GM23338 (cell line): Measurements from ENCODE around the gene TELO2. TPM values are rescaled to one million over a fixed set of nuclear protein-coding genes. Genes with fewer than 3 reads are reported as not detected.

Experiments used
- ATAC-seq: fragments of 200-7000 bp; cut with Tn5 transposase; 3 replicates; pipeline ENCODE4 v1.9.1; 2020
- DNase-seq: peaks from one replicate; pipeline ENCODE4 v3.0.0-alpha.2; 2015; ENCODE audit warnings: low spot score
- H2AFZ ChIP-seq: fragments of 200-600 bp; sonication (generic); 2 replicates; pipeline ENCODE4 v1.8.0; 2016; ENCODE audit warnings: antibody characterized with exemption, mild to moderate bottlenecking, moderate library complexity
- H3F3A ChIP-seq: fragments of 200-600 bp; sonication (generic); replicated peaks from 2 replicates; pipeline ENCODE4 v1.8.0; 2017; ENCODE audit warnings: antibody characterized with exemption, mixed run types, low read depth
- H3K27ac ChIP-seq: fragments of 200-600 bp; sonication (generic); 2 replicates; pipeline ENCODE4 v1.6.1; 2016; ENCODE audit warnings: low read depth
- H3K27me3 ChIP-seq: fragments of 200-600 bp; sonication (generic); 2 replicates; pipeline ENCODE4 v1.8.0; 2016; ENCODE audit warnings: mild to moderate bottlenecking, mixed run types, moderate library complexity; ENCODE audit not compliant: insufficient read depth
- H3K36me3 ChIP-seq: fragments of 200-600 bp; sonication (generic); 2 replicates; pipeline ENCODE4 v1.8.0; 2016; ENCODE audit warnings: mild to moderate bottlenecking; ENCODE audit not compliant: insufficient read depth
- H3K4me1 ChIP-seq: fragments of 200-600 bp; sonication (generic); 2 replicates; pipeline ENCODE4 v1.8.0; 2016; ENCODE audit warnings: mild to moderate bottlenecking, moderate library complexity; ENCODE audit not compliant: insufficient read depth
- H3K4me2 ChIP-seq: fragments of 200-600 bp; sonication (generic); 2 replicates; pipeline ENCODE4 v1.7.1; 2017; ENCODE audit warnings: mixed run types
- H3K4me3 ChIP-seq: fragments of 200-600 bp; sonication (generic); 2 replicates; pipeline ENCODE4 v1.6.1; 2016; ENCODE audit warnings: mixed run types
- H3K79me2 ChIP-seq: fragments of 200-600 bp; sonication (generic); replicated peaks from 2 replicates; pipeline ENCODE4 v1.8.0; 2017; ENCODE audit warnings: mild to moderate bottlenecking; ENCODE audit not compliant: insufficient read depth
- H3K9me2 ChIP-seq: fragments of 200-600 bp; sonication (generic); 2 replicates; pipeline ENCODE4 v1.8.0; 2017; ENCODE audit not compliant: insufficient read depth
- H4K20me1 ChIP-seq: fragments of 200-600 bp; sonication (generic); replicated peaks from 2 replicates; pipeline ENCODE4 v1.8.0; 2017; ENCODE audit warnings: mild to moderate bottlenecking; ENCODE audit not compliant: insufficient read depth
- H3K27ac Mint-ChIP-seq: 2 replicates; pipeline ENCODE4 v1.8.0; 2020; ENCODE audit warnings: inconsistent platforms, mild to moderate bottlenecking, moderate library complexity, mixed read lengths
- H3K27me3 Mint-ChIP-seq: 3 replicates; pipeline ENCODE4 v1.8.0; 2022; ENCODE audit warnings: low read depth, mild to moderate bottlenecking, moderate library complexity, mixed read lengths, inconsistent platforms; ENCODE audit not compliant: insufficient read depth, poor library complexity
- H3K36me3 Mint-ChIP-seq: 3 replicates; pipeline ENCODE4 v1.8.0; 2021; ENCODE audit warnings: low read depth, mild to moderate bottlenecking, inconsistent platforms, moderate library complexity, mixed read lengths
- H3K4me1 Mint-ChIP-seq: 3 replicates; pipeline ENCODE4 v1.8.0; 2020; ENCODE audit warnings: mild to moderate bottlenecking, inconsistent platforms, mixed read lengths
- H3K4me3 Mint-ChIP-seq: 3 replicates; pipeline ENCODE4 v1.8.0; 2021; ENCODE audit warnings: moderate library complexity, mild to moderate bottlenecking, inconsistent platforms, mixed read lengths
- H3K9me3 Mint-ChIP-seq: 3 replicates; pipeline ENCODE4 v1.8.0; 2020; ENCODE audit warnings: moderate library complexity, mild to moderate bottlenecking, inconsistent platforms, mixed read lengths
- EZH2 ChIP-seq: fragments of 200-600 bp; sonication (generic); IDR thresholded peaks from one replicate; pipeline ENCODE4 v1.8.0; 2017; ENCODE audit warnings: antibody characterized with exemption, mild to moderate bottlenecking, low read depth; ENCODE audit not compliant: unreplicated experiment
- EZH2phosphoT487 ChIP-seq: fragments of 200-600 bp; sonication (generic); IDR thresholded peaks from one replicate; pipeline ENCODE4 v1.8.1; 2018; ENCODE audit warnings: antibody characterized with exemption; ENCODE audit not compliant: unreplicated experiment
- JUNB ChIP-seq: IDR thresholded peaks from one replicate; pipeline ENCODE4 v1.6.1; 2016; ENCODE audit warnings: antibody characterized with exemption; ENCODE audit not compliant: unreplicated experiment
- NANOG ChIP-seq: IDR thresholded peaks from 2 replicates; pipeline ENCODE4 v1.6.1; 2016; ENCODE audit warnings: antibody characterized with exemption, borderline replicate concordance
- POLR2AphosphoS5 ChIP-seq: IDR thresholded peaks from 2 replicates; pipeline ENCODE4 v1.6.1; 2016; ENCODE audit warnings: antibody characterized with exemption, low read depth
- REST ChIP-seq: IDR thresholded peaks from one replicate; pipeline ENCODE4 v1.6.1; 2018; ENCODE audit warnings: antibody characterized with exemption; ENCODE audit not compliant: unreplicated experiment
- STAT1 ChIP-seq: IDR thresholded peaks from one replicate; pipeline ENCODE4 v1.6.1; 2016; ENCODE audit warnings: antibody characterized with exemption; ENCODE audit not compliant: unreplicated experiment
- ZNF114 ChIP-seq: fragments of 250-450 bp; sonication (Bioruptor Pico); IDR thresholded peaks from 2 replicates; pipeline ENCODE4 v1.5.0; 2020; ENCODE audit warnings: mild to moderate bottlenecking, moderate library complexity
- polyA plus RNA-seq: library from polyadenylated mRNA; unstranded; fragments of >200 nt; fragmentation: Nextera tagmentation; extraction: Ambion mirVana; gene quantifications from 2 replicates; pipeline ENCODE4 v1.2.1, GENCODE V29; 2016
- total RNA-seq: library from RNA; depleted of rRNA; stranded (reverse); fragments of >200 nt; shearing (Covaris generic); gene quantifications from 2 replicates; pipeline ENCODE4 v1.2.3, GENCODE V29; 2014
- TF ChIP-seq, protein P1 (sequence below): IDR thresholded peaks from 2 replicates; pipeline ENCODE4 v1.6.1; 2016; ENCODE audit warnings: antibody characterized with exemption
- TF ChIP-seq, protein P2 (sequence below): fragments of 250-450 bp; sonication (Bioruptor Pico); IDR thresholded peaks from 2 replicates; pipeline ENCODE4 v1.5.0; 2020; ENCODE audit warnings: mild to moderate bottlenecking, moderate library complexity

TELO2 gene
- total and polyA plus RNA-seq, 2 experiments from 2014 or later, result 45.4 to 76.0 TPM

GRCh38 chr16:1459967-1460366, 33.2 kb upstream of the TELO2 start:
- H3K4me1 ChIP-seq, result no peaks in the 10 kb centered on the region
- no peaks in the 10 kb centered on the region for H3K27me3 ChIP-seq
- H3K4me3 ChIP-seq, result no peak overlapping the region
- peaks cover 4% of the 10 kb centered on the region for H4K20me1 ChIP-seq
- no peak overlapping the region for H3K4me3 Mint-ChIP-seq
- ATAC-seq (no peak), DNase-seq (no peak)
- H3K4me1 Mint-ChIP-seq, result no peaks in the 10 kb centered on the region; the same call in 2 of the 3 replicates
- H2AFZ ChIP-seq, result no peak overlapping the region
- no peaks in the 10 kb centered on the region for H3K27me3 Mint-ChIP-seq
- H3K27ac ChIP-seq, result no peak overlapping the region
- peaks cover 8% of the 10 kb centered on the region for H3K36me3 Mint-ChIP-seq
- H3F3A ChIP-seq, result no peaks in the 10 kb centered on the region
- H3K79me2 ChIP-seq, result no peaks in the 10 kb centered on the region; the same call in 1 of the 2 replicates
- no peaks in the 10 kb centered on the region for H3K36me3 ChIP-seq
- no peaks in the 10 kb centered on the region for H3K9me2 ChIP-seq
- no peaks in the 10 kb centered on the region for H3K9me3 Mint-ChIP-seq
- H3K4me2 ChIP-seq, result no peak overlapping the region
- H3K27ac Mint-ChIP-seq, result no peak overlapping the region
- TF ChIP-seq POLR2AphosphoS5 (no peak), EZH2phosphoT487 (no peak), ZNF114 (no peak), REST (no peak), NANOG (no peak), JUNB (no peak), EZH2 (no peak)
- TF ChIP-seq, protein P1, sequence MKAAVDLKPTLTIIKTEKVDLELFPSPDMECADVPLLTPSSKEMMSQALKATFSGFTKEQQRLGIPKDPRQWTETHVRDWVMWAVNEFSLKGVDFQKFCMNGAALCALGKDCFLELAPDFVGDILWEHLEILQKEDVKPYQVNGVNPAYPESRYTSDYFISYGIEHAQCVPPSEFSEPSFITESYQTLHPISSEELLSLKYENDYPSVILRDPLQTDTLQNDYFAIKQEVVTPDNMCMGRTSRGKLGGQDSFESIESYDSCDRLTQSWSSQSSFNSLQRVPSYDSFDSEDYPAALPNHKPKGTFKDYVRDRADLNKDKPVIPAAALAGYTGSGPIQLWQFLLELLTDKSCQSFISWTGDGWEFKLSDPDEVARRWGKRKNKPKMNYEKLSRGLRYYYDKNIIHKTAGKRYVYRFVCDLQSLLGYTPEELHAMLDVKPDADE, result no peak

DNA sequence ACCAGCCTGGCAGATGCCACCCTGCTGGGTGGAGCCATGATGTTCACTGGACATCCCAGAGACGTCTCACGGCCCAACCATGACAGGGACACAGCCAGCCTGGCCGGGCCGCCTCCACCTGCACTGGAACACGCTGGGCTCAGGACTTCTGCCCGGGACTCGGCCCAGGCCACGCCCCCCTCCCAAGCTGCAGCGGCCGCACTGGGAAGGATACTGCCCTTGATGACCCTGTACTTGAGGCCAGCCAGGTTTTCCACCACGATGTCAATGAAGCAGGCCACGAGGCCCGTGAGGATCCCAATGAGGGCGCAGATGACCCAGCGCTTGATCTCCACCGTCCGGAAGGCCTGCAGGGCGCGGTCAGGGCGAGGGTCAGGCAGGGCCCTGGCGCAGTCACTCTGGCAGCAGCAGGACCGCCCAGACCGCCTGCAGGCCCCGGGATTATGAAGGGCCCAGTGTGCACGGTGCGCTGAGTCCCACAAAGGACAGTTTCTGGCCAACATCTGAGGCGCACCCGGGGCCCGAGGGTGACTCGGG, 32.5 kb upstream of the TELO2 start:
- DNase-seq, result no peak

More for the DNA sequence above, 32.5 kb upstream of the TELO2 start:
- no peak overlapping the region for H2AFZ ChIP-seq
- Mint-ChIP-seq H3K4me3 (no peak overlapping the region), H3K27me3 (no peaks in the 10 kb centered on the region), H3K27ac (no peak overlapping the region), H3K36me3 (peaks cover 8% of the 10 kb centered on the region), H3K4me1 (no peaks in the 10 kb centered on the region; the same call in 2 of the 3 replicates), H3K9me3 (no peaks in the 10 kb centered on the region)
- no peaks in the 10 kb centered on the region for H3K4me1 ChIP-seq
- TF ChIP-seq, protein P1, result no peak
- TF ChIP-seq STAT1 (no peak), ZNF114 (no peak)
- TF ChIP-seq, protein P2, sequence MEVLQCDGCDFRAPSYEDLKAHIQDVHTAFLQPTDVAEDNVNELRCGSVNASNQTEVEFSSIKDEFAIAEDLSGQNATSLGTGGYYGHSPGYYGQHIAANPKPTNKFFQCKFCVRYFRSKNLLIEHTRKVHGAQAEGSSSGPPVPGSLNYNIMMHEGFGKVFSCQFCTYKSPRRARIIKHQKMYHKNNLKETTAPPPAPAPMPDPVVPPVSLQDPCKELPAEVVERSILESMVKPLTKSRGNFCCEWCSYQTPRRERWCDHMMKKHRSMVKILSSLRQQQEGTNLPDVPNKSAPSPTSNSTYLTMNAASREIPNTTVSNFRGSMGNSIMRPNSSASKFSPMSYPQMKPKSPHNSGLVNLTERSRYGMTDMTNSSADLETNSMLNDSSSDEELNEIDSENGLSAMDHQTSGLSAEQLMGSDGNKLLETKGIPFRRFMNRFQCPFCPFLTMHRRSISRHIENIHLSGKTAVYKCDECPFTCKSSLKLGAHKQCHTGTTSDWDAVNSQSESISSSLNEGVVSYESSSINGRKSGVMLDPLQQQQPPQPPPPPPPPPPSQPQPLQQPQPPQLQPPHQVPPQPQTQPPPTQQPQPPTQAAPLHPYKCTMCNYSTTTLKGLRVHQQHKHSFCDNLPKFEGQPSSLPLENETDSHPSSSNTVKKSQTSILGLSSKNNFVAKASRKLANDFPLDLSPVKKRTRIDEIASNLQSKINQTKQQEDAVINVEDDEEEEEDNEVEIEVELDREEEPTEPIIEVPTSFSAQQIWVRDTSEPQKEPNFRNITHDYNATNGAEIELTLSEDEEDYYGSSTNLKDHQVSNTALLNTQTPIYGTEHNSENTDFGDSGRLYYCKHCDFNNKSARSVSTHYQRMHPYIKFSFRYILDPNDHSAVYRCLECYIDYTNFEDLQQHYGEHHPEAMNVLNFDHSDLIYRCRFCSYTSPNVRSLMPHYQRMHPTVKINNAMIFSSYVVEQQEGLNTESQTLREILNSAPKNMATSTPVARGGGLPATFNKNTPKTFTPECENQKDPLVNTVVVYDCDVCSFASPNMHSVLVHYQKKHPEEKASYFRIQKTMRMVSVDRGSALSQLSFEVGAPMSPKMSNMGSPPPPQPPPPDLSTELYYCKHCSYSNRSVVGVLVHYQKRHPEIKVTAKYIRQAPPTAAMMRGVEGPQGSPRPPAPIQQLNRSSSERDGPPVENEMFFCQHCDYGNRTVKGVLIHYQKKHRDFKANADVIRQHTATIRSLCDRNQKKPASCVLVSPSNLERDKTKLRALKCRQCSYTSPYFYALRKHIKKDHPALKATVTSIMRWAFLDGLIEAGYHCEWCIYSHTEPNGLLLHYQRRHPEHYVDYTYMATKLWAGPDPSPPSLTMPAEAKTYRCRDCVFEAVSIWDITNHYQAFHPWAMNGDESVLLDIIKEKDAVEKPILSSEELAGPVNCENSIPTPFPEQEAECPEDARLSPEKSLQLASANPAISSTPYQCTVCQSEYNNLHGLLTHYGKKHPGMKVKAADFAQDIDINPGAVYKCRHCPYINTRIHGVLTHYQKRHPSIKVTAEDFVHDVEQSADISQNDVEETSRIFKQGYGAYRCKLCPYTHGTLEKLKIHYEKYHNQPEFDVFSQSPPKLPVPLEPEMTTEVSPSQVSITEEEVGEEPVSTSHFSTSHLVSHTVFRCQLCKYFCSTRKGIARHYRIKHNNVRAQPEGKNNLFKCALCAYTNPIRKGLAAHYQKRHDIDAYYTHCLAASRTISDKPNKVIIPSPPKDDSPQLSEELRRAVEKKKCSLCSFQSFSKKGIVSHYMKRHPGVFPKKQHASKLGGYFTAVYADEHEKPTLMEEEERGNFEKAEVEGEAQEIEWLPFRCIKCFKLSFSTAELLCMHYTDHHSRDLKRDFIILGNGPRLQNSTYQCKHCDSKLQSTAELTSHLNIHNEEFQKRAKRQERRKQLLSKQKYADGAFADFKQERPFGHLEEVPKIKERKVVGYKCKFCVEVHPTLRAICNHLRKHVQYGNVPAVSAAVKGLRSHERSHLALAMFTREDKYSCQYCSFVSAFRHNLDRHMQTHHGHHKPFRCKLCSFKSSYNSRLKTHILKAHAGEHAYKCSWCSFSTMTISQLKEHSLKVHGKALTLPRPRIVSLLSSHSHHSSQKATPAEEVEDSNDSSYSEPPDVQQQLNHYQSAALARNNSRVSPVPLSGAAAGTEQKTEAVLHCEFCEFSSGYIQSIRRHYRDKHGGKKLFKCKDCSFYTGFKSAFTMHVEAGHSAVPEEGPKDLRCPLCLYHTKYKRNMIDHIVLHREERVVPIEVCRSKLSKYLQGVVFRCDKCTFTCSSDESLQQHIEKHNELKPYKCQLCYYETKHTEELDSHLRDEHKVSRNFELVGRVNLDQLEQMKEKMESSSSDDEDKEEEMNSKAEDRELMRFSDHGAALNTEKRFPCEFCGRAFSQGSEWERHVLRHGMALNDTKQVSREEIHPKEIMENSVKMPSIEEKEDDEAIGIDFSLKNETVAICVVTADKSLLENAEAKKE (CRISPR knock-in tag), result no peak
- no peak for ATAC-seq
- H3K27me3 ChIP-seq, result no peaks in the 10 kb centered on the region
- H3K4me2 ChIP-seq, result no peak overlapping the region
- no peak overlapping the region for H3K4me3 ChIP-seq
- no peak overlapping the region for H3K27ac ChIP-seq
- no peaks in the 10 kb centered on the region for H3K36me3 ChIP-seq
- H3K9me2 ChIP-seq, result no peaks in the 10 kb centered on the region
- H4K20me1 ChIP-seq, result peaks cover 4% of the 10 kb centered on the region
- H3F3A ChIP-seq, result no peaks in the 10 kb centered on the region
- no peaks in the 10 kb centered on the region; the same call in 1 of the 2 replicates for H3K79me2 ChIP-seq
